K562 (cell line): ENCODE data around the gene MPPED1. TPM values are rescaled to one million over a fixed set of nuclear protein-coding genes. Genes with fewer than 3 reads are reported as not detected.

Experiments used
- ATAC-seq: fragments of 200-7000 bp; cut with Tn5 transposase; 3 replicates; pipeline ENCODE4 v1.9.1; 2020; ENCODE audit warnings: moderate library complexity
- BruUV-seq: library from RNA; stranded (reverse); fragments of 400-500 nt; replicated peaks from 2 replicates; lab custom pipeline; 2021; lab: Mats Ljungman, UMichigan
- CTCF ChIA-PET: fragments of 300-600 bp; formaldehyde crosslinking; extraction: SDS; loops from one replicate; lab custom pipeline; 2021; ENCODE audit warnings: low intra/inter-chr PET ratio; lab: Yijun Ruan, JAX
- POLR2A ChIA-PET: fragments of 300-600, 350-650 bp; sonication (Branson Sonifier 250); formaldehyde crosslinking; extraction: SDS; loops from one replicate; lab custom pipeline; 2021; ENCODE audit warnings: antibody characterized with exemption, inconsistent platforms; lab: Yijun Ruan, JAX
- DNase-seq, 4 experiments: peaks; one replicate each; pipeline versions ENCODE4 v3.0.0 to v3.0.0-alpha.2; 2011 to 2018; ENCODE audit warnings: low spot score in 3 of 4, mixed read lengths in 3 of 4; ENCODE audit errors: extremely low read depth in 1 of 4
- FAIRE-seq: peaks from 2 replicates; lab custom pipeline; 2011; peaks lifted over from hg19 to GRCh38; lab: Jason Lieb, UNC
- H2AFZ ChIP-seq: 2 replicates; pipeline ENCODE4 v1.6.0; 2011; ENCODE audit warnings: low read depth, low read length, control low read depth, inconsistent platforms
- H3K27ac ChIP-seq: fragments of 200-600 bp; 3 replicates; pipeline ENCODE4 v1.8.0; 2011; ENCODE audit warnings: low read depth, mild to moderate bottlenecking, control low read depth, inconsistent platforms, low read length, moderate library complexity, mixed read lengths; ENCODE audit errors: extremely low read depth
- H3K27me3 ChIP-seq, 2 experiments: fragments of 300-600 bp in 1 of 2; 2 replicates in 1 of 2; 3 replicates in 1 of 2; pipeline versions ENCODE4 v1.6.0 to v1.8.0; 2011; ENCODE audit warnings: inconsistent platforms in 2 of 2, low read length in 2 of 2, mild to moderate bottlenecking in 1 of 2, mixed read lengths in 1 of 2, moderate library complexity in 1 of 2; ENCODE audit not compliant: control insufficient read depth in 2 of 2, insufficient read depth in 2 of 2
- H3K36me3 ChIP-seq: fragments of 300-600 bp; 3 replicates; pipeline ENCODE4 v1.8.0; 2011; ENCODE audit warnings: mild to moderate bottlenecking, low read length, inconsistent platforms; ENCODE audit not compliant: control insufficient read depth, insufficient read depth
- H3K4me1 ChIP-seq, 2 experiments: fragments of 200-600 bp in 1 of 2; replicated peaks in 1 of 2; 2 replicates in 1 of 2; 3 replicates in 1 of 2; pipeline versions ENCODE4 v1.5.1 to v1.8.0; 2011; ENCODE audit warnings: inconsistent platforms in 2 of 2, low read length in 2 of 2, mild to moderate bottlenecking in 1 of 2, mixed read lengths in 1 of 2, moderate library complexity in 1 of 2; ENCODE audit not compliant: control insufficient read depth in 2 of 2, insufficient read depth in 2 of 2
- H3K4me2 ChIP-seq: 2 replicates; pipeline ENCODE4 v1.6.1; 2011; ENCODE audit warnings: low read length, control low read depth, inconsistent platforms, mixed read lengths; ENCODE audit not compliant: insufficient read depth
- H3K4me3 ChIP-seq: fragments of 200-600 bp; sonication (generic), shearing (Covaris generic); 2 replicates; pipeline ENCODE4 v1.5.1; 2016; ENCODE audit warnings: control low read depth, inconsistent platforms
- H3K79me2 ChIP-seq: fragments of 200-600 bp; 3 replicates; pipeline ENCODE4 v1.8.0; 2011; ENCODE audit warnings: low read length, inconsistent platforms; ENCODE audit not compliant: control insufficient read depth, insufficient read depth
- H3K9ac ChIP-seq, 2 experiments: 2 replicates each; pipeline versions ENCODE4 v1.6.0 to v1.6.1; 2011; ENCODE audit warnings: low read depth in 2 of 2, low read length in 2 of 2, control low read depth in 1 of 2, inconsistent platforms in 1 of 2, mild to moderate bottlenecking in 1 of 2, mixed read lengths in 1 of 2; ENCODE audit not compliant: insufficient read depth in 1 of 2
- H3K9me1 ChIP-seq: one replicate; pipeline ENCODE4 v1.6.0; 2011; ENCODE audit warnings: inconsistent platforms, mild to moderate bottlenecking, low read length, moderate library complexity; ENCODE audit not compliant: control insufficient read depth, insufficient read depth
- H3K9me3 ChIP-seq: replicated peaks from 2 replicates; pipeline ENCODE4 v1.5.1; 2011; ENCODE audit warnings: low read depth, low read length, inconsistent platforms; ENCODE audit not compliant: control insufficient read depth, insufficient read depth
- H4K20me1 ChIP-seq: replicated peaks from 2 replicates; pipeline ENCODE4 v1.6.1; 2011; ENCODE audit warnings: low read length, inconsistent platforms, mixed read lengths; ENCODE audit not compliant: control insufficient read depth, insufficient read depth
- HNRNPK ChIP-seq: fragments of 200-400 bp; formaldehyde crosslinking; IDR thresholded peaks from one replicate; pipeline ENCODE4 v1.6.1; 2018; ENCODE audit warnings: mild to moderate bottlenecking, low read depth, low read length; ENCODE audit not compliant: poor library complexity, severe bottlenecking
- SLC30A9 ChIP-seq: fragments of 250-450 bp; sonication (Bioruptor Pico); IDR thresholded peaks from 2 replicates; pipeline ENCODE4 v1.8.0; 2022; ENCODE audit warnings: mild to moderate bottlenecking, moderate library complexity
- ZNF217 ChIP-seq: sonication (generic); formaldehyde crosslinking; IDR thresholded peaks from 2 replicates; pipeline ENCODE4 v1.8.0; 2022; ENCODE audit warnings: mild to moderate bottlenecking, missing genetic modification reagents
- ZNF23 ChIP-seq: fragments of 250-450 bp; sonication (Bioruptor Pico); IDR thresholded peaks from 2 replicates; pipeline ENCODE4 v1.4.0; 2020; ENCODE audit warnings: mild to moderate bottlenecking
- ZNF584 ChIP-seq: fragments of 200-800 bp; sonication (Bioruptor generic); IDR thresholded peaks from 2 replicates; pipeline ENCODE4 v1.6.1; 2016; ENCODE audit warnings: low read depth, mild to moderate bottlenecking, missing genetic modification characterization, missing compliant biosample characterization
- ZNF589 ChIP-seq: fragments of 200-800 bp; sonication (Bioruptor generic); IDR thresholded peaks from 2 replicates; pipeline ENCODE4 v1.6.1; 2016; ENCODE audit warnings: low read depth, missing genetic modification characterization, missing compliant biosample characterization
- ZNF695 ChIP-seq: fragments of 450-650 bp; formaldehyde crosslinking; IDR thresholded peaks from 2 replicates; pipeline ENCODE4 v1.4.0; 2020; ENCODE audit warnings: mild to moderate bottlenecking, moderate library complexity
- ZNF785 ChIP-seq: fragments of 250-450 bp; sonication (Bioruptor Pico); IDR thresholded peaks from 2 replicates; pipeline ENCODE4 v1.4.0; 2020; ENCODE audit warnings: mild to moderate bottlenecking
- WGBS: fragments of 100-300 bp; shearing (Covaris generic); methylation state at CpG from one replicate; pipeline ENCODE4 v1.1.6; 2016; ENCODE audit warnings: low coverage, mixed read lengths; ENCODE audit not compliant: insufficient coverage; ENCODE audit errors: missing lambda C conversion rate; 5-methylcytosine and 5-hydroxymethylcytosine counted together
- in situ Hi-C: fragments of 300-500 bp; cut with MboI; formaldehyde crosslinking; loops from 4 replicates; pipeline ENCODE4 v1.15.0; 2018; ENCODE audit warnings: inconsistent platforms, mixed read lengths
- intact Hi-C: fragments of 100-400 bp; cut with micrococcal nuclease; formaldehyde crosslinking; loops from 2 replicates; pipeline ENCODE4 v1.14.2; 2022
- polyA plus RNA-seq, 8 experiments: library from polyadenylated mRNA; depleted of rRNA in 4 of 8; stranded (reverse) in 5 of 8; unstranded in 3 of 8; fragments of >200 nt; fragmentation: Nextera tagmentation in 2 of 8; fragmentation: Illumina TruSeq in 1 of 8; extraction: Ambion mirVana in 2 of 8; extraction: Trizol in 1 of 8; gene quantifications; 2 replicates each; pipeline versions ENCODE4 v1.2.1 to v1.2.3, GENCODE V29; 2011 to 2014; ENCODE audit warnings: inconsistent platforms in 1 of 8, missing spikeins in 1 of 8
- total RNA-seq, 7 experiments: library from RNA; depleted of rRNA in 6 of 7; stranded (reverse); fragments of >200 nt in 6 of 7; fragmentation: Illumina TruSeq in 2 of 7; extraction: Trizol in 2 of 7; gene quantifications; 2 replicates each; pipeline versions ENCODE4 v1.2.1 to v1.2.3, GENCODE V29; 2011 to 2021; ENCODE audit warnings: low replicate concordance in 1 of 7
- TF ChIP-seq, protein P1 (sequence below), 2 experiments: IDR thresholded peaks; 2 replicates each; pipeline ENCODE4 v1.6.1; 2012; ENCODE audit warnings: improper control_type of control experiment in 2 of 2, low read depth in 2 of 2, low read length in 2 of 2, borderline replicate concordance in 1 of 2
- TF ChIP-seq, protein P2 (sequence below): sonication (generic); formaldehyde crosslinking; IDR thresholded peaks from 2 replicates; pipeline ENCODE4 v1.8.0; 2022; ENCODE audit warnings: mild to moderate bottlenecking, low read depth, missing genetic modification reagents
- TF ChIP-seq, protein P3 (sequence below): fragments of 250-450 bp; sonication (Bioruptor Pico); IDR thresholded peaks from 2 replicates; pipeline ENCODE4 v1.5.0; 2020; ENCODE audit warnings: mild to moderate bottlenecking, borderline replicate concordance
- TF ChIP-seq, protein P4 (sequence below): fragments of 200-400 bp; formaldehyde crosslinking; IDR thresholded peaks from 2 replicates; pipeline ENCODE4 v1.6.1; 2017; ENCODE audit warnings: mild to moderate bottlenecking, low read depth, low read length, moderate library complexity

MPPED1 gene
- total and polyA plus RNA-seq, 9 of the 15 experiments (the other 6 are each of a cell fraction or from before 2014, with no cell fraction given) = not detected

DNA sequence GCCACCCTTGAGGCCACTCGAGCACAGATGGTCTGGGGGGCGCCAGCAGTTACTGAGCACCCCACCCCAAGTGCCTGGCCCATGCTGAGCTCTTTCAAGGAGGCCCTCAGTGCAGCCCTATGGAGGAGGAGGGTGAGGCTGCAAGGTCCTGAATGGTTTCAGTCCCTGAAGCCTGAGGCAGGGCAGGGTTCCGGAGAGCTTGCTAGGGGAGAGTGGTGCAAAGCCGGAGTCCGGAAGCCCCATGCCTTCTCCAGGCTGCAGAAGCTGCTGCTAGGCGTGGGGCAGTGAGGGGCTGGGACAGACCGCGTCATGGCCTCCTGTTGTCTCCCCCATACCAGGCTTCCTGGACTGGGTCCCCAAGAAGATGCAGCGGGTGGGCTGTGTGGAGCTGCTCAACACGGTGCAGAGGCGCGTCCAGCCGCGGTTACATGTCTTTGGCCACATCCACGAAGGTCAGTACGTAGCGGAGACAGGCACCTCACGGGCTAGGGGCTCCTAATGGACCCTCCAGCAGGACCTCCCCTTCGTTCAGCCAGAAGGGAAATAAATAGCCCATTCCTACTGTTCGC lies 90.6 kb downstream of the MPPED1 start:
- BruUV-seq = no TSS peak
- no peaks in the 10 kb centered on the region for H3K36me3 ChIP-seq
- intact Hi-C loops (no loop called here), in situ Hi-C loops (no loop called here)
- H3K4me3 ChIP-seq = no peak overlapping the region
- no peaks in the 10 kb centered on the region for H3K79me2 ChIP-seq
- ATAC-seq = no peak
- DNase-seq = no peak
- H3K27ac ChIP-seq = no peak overlapping the region
- no peak for FAIRE-seq
- no peaks in the 10 kb centered on the region for H3K4me1 ChIP-seq
- 1% methylated on average over 16 of the region's 20 CpGs for WGBS
- no peaks in the 10 kb centered on the region for H3K9me3 ChIP-seq
- no peaks in the 10 kb centered on the region for H3K27me3 ChIP-seq
- no peak overlapping the region for H3K9ac ChIP-seq
- TF ChIP-seq, protein P1, sequence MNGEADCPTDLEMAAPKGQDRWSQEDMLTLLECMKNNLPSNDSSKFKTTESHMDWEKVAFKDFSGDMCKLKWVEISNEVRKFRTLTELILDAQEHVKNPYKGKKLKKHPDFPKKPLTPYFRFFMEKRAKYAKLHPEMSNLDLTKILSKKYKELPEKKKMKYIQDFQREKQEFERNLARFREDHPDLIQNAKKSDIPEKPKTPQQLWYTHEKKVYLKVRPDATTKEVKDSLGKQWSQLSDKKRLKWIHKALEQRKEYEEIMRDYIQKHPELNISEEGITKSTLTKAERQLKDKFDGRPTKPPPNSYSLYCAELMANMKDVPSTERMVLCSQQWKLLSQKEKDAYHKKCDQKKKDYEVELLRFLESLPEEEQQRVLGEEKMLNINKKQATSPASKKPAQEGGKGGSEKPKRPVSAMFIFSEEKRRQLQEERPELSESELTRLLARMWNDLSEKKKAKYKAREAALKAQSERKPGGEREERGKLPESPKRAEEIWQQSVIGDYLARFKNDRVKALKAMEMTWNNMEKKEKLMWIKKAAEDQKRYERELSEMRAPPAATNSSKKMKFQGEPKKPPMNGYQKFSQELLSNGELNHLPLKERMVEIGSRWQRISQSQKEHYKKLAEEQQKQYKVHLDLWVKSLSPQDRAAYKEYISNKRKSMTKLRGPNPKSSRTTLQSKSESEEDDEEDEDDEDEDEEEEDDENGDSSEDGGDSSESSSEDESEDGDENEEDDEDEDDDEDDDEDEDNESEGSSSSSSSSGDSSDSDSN (IDR thresholded peaks at IDR 0.05; ENCODE audit: borderline replicate concordance in 1 of 2, low read depth in 2 of 2, low read length in 2 of 2) = no peak
- TF ChIP-seq, protein P2, sequence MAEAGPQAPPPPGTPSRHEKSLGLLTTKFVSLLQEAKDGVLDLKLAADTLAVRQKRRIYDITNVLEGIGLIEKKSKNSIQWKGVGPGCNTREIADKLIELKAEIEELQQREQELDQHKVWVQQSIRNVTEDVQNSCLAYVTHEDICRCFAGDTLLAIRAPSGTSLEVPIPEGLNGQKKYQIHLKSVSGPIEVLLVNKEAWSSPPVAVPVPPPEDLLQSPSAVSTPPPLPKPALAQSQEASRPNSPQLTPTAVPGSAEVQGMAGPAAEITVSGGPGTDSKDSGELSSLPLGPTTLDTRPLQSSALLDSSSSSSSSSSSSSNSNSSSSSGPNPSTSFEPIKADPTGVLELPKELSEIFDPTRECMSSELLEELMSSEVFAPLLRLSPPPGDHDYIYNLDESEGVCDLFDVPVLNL (CRISPR knock-in tag) = no peak
- TF ChIP-seq ZNF584 (CRISPR knock-in tag) (no peak), ZNF695 (CRISPR knock-in tag) (no peak), ZNF589 (CRISPR knock-in tag) (no peak), ZNF23 (CRISPR knock-in tag) (no peak), SLC30A9 (no peak), ZNF785 (no peak), ZNF217 (CRISPR knock-in tag) (no peak), HNRNPK (no peak)
- TF ChIP-seq, protein P3, sequence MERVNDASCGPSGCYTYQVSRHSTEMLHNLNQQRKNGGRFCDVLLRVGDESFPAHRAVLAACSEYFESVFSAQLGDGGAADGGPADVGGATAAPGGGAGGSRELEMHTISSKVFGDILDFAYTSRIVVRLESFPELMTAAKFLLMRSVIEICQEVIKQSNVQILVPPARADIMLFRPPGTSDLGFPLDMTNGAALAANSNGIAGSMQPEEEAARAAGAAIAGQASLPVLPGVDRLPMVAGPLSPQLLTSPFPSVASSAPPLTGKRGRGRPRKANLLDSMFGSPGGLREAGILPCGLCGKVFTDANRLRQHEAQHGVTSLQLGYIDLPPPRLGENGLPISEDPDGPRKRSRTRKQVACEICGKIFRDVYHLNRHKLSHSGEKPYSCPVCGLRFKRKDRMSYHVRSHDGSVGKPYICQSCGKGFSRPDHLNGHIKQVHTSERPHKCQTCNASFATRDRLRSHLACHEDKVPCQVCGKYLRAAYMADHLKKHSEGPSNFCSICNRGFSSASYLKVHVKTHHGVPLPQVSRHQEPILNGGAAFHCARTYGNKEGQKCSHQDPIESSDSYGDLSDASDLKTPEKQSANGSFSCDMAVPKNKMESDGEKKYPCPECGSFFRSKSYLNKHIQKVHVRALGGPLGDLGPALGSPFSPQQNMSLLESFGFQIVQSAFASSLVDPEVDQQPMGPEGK (CRISPR knock-in tag) = no peak
- TF ChIP-seq, protein P4, sequence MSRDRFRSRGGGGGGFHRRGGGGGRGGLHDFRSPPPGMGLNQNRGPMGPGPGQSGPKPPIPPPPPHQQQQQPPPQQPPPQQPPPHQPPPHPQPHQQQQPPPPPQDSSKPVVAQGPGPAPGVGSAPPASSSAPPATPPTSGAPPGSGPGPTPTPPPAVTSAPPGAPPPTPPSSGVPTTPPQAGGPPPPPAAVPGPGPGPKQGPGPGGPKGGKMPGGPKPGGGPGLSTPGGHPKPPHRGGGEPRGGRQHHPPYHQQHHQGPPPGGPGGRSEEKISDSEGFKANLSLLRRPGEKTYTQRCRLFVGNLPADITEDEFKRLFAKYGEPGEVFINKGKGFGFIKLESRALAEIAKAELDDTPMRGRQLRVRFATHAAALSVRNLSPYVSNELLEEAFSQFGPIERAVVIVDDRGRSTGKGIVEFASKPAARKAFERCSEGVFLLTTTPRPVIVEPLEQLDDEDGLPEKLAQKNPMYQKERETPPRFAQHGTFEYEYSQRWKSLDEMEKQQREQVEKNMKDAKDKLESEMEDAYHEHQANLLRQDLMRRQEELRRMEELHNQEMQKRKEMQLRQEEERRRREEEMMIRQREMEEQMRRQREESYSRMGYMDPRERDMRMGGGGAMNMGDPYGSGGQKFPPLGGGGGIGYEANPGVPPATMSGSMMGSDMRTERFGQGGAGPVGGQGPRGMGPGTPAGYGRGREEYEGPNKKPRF = no peak
- TF ChIP-seq, all 486 proteins: peak for 0
- no peak overlapping the region for H2AFZ ChIP-seq
- H4K20me1 ChIP-seq = no peaks in the 10 kb centered on the region
- ChIA-PET POLR2A (interaction anchor here (0.6 kb wide), 2 partner anchors 217 to 500 kb away, joined by 3 read pairs; no protein-coding TSS in a partner anchor), CTCF (no interaction called here)
- no peak overlapping the region for H3K4me2 ChIP-seq
- no peaks in the 10 kb centered on the region for H3K9me1 ChIP-seq
